Cardiac fibroblast (primary cell): ENCODE data around the gene PPP1R8.

Experiments
- DNase-seq, 2 donors: peaks; one replicate each; pipeline versions ENCODE4 v3.0.0 to v3.0.0-alpha.2; 2010; ENCODE audit warnings: low read depth in 2 of 2
- H3K4me3 ChIP-seq, 2 donors: replicated peaks in 1 of 2; 1 replicate in 1 of 2; 2 replicates in 1 of 2; pipeline ENCODE4 v1.5.1; 2011; ENCODE audit warnings: low read depth in 2 of 2, low read length in 2 of 2, mild to moderate bottlenecking in 2 of 2, moderate library complexity in 1 of 2
- TF ChIP-seq, protein P1 (sequence below): IDR thresholded peaks from one replicate; pipeline ENCODE4 v1.5.1; 2011; ENCODE audit warnings: low read depth, mild to moderate bottlenecking, low read length, inconsistent platforms

The PPP1R8 gene

DNA sequence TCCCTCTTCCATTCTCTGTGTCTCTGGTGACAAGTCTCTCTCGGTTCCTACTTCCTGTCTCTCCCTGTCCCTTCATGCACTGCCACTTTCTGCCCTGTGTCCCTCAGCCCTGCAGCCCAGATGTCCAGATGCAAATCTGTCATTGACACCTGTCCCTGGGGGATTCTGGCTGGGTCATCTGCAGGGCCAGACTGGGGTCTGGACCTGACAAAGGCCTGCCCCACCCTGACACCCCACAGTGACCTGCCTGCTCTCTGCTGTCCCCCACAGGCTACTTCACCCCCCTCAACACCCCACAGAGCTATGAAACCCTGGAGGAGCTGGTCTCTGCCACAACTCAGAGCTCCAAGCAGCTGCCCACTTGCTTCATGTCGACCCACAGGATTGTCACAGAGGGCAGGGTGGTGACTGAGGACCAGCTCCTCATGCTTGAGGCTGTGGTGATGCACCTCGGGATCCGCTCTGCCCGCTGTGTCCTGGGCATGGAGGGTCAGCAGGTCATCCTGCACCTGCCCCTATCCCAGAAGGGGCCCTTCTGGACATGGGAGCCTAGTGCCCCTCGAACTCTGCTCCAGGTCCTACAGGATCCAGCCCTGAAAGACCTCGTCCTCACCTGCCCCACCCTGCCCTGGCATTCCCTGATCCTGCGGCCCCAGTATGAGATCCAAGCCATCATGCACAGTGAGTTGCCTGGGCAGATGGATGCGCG, 48.9 kb downstream of the PPP1R8 start:
- TF ChIP-seq, protein P1, sequence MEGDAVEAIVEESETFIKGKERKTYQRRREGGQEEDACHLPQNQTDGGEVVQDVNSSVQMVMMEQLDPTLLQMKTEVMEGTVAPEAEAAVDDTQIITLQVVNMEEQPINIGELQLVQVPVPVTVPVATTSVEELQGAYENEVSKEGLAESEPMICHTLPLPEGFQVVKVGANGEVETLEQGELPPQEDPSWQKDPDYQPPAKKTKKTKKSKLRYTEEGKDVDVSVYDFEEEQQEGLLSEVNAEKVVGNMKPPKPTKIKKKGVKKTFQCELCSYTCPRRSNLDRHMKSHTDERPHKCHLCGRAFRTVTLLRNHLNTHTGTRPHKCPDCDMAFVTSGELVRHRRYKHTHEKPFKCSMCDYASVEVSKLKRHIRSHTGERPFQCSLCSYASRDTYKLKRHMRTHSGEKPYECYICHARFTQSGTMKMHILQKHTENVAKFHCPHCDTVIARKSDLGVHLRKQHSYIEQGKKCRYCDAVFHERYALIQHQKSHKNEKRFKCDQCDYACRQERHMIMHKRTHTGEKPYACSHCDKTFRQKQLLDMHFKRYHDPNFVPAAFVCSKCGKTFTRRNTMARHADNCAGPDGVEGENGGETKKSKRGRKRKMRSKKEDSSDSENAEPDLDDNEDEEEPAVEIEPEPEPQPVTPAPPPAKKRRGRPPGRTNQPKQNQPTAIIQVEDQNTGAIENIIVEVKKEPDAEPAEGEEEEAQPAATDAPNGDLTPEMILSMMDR = no peak
- no peak overlapping the region for H3K4me3 ChIP-seq
- no peak for DNase-seq

DNA sequence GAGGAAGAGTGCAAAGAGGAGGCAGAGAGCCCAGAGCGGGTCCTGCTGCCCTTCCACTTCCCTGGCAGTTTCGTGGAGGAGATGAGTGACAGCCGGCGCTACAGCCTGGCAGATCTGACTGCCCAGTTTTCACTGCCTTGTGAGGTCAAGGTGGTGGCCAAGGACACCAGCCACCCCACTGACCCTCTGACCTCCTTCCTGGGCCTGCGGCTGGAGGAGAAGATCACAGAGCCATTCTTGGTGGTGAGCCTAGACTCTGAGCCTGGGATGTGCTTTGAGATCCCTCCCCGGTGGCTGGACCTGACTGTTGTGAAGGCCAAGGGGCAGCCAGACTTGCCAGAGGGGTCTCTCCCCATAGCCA, 51.9 kb downstream of the PPP1R8 start:
- DNase-seq = no peak
- TF ChIP-seq, protein P1 = no peak
- no peak overlapping the region for H3K4me3 ChIP-seq

DNA sequence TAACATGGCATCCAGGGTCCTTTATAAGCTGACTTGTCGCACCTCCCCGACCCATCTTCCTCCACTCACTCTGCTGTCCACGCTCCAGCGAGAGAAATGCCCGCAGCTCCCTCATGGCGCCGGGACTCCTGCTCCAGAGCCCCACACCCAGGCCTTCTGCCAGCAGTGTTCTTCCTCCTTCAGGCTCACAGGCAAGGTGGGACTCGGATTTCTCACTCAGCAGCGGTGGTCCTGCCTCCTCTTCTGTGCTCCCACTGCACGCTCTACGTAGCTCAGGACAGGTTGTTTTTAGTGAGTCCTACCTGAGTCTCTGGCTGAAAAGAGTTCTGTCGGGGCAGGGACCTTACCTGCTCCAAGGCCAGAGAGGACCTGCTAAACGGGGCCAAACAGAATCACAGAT, 53.0 kb downstream of the PPP1R8 start:
- no peak overlapping the region for H3K4me3 ChIP-seq
- DNase-seq = no peak
- TF ChIP-seq, protein P1 = no peak

DNA sequence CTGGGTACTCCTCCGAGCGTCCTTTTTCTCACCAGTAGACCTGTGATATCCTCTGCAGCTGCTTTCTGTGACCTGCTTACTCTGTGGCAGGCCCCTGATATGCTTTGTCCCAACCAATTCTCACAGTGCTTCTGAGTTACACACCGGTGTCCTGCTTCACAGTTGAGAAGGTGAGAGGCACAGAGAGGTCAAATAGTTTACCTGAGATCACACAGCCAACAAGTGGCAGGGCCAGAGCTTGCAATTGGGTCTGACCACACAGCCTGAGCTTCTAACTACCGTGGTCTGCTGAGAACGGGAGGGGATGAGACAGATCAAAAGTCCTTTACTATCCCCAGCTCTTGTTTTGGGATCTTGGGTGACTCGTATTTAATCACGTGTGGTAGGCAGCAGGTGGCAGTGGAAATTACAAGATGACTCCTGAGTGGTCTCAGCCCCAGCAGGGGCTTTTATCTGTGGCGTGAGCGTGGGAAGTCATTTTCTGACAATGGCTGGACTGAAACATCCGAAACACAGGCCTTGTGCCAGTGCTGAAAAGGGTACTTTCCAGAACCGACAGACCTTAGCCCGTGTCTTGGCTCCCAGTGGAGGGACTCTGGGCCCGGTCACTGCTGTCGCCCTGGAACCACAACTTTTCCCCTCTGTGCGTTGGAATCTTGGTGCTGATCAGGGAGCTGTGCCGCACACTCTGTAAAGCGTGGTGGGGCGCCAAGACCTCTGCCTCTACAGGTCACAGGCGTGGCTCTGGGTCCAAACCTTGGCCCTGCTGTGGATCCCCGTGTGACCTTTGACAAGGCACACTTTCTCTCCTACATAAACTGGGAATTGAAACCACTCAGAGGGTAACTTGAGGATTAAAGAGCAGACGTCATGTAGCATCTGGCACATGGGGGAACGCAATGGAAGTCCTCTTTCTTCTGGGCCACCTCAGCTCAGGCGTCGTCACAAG, 53.7 kb downstream of the PPP1R8 start:
- no peak overlapping the region for H3K4me3 ChIP-seq
- TF ChIP-seq, protein P1 = no peak
- DNase-seq = no peak

DNA sequence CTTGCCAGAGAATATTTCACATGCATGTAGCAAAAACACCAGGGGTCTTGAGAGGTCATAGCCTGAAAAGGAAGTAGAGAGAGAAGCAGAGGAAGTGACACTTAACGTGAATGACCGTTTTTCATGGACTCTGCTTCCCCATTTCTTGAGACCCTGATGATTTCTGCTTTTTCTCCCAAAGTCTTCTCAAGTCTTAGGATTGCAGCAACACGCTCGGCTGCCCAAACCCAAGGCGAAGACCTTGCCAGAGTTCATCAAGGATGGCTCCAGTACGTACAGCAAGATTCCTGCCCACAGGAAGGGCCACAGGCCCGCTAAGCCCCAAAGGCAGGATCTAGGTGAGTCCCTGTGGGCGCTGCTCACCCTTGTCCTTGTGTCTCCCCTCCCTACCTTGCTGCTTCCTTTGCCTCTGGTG, 54.5 kb downstream of the PPP1R8 start:
- DNase-seq = no peak
- H3K4me3 ChIP-seq = no peak overlapping the region
- TF ChIP-seq, protein P1 = no peak

DNA sequence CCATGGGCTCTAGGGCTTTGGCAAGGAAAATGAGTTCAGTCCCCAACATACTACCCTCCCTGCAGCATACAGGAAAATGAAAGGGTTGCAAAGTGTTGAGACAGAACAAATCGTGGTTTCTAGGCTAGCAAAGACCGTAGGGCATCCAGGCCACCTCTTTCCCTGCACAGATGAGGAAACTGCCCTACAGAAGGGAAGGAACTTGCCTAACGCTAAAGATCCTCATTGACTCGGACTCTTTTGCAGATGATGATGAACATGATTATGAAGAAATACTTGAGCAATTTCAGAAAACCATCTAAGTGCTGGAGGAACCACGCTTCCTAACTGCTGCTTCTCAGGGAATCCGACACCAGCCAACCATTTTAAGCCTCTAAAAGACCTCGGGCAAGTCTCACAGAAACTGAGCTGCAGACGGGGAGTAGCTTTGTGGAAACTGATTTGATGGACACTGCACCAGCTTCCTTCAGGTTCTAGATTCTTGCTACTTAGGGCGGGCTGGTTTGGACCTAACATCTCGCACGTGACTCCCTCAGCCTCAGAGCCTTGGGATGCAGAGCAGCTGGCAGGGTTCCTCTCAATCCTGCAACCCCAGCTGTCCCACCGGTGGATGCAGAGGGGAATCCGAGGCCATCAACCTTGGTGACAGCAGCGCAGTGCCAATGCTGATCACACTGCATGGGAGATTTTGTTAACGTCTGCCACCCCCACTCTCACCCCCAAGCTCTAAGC, 55.2 kb downstream of the PPP1R8 start:
- DNase-seq = no peak
- H3K4me3 ChIP-seq = no peak overlapping the region
- TF ChIP-seq, protein P1 = no peak
